GM21737 (cell line): ENCODE data around the gene MACROD2.

Experiments used
- ATAC-seq: cut with Tn5 transposase; IDR thresholded peaks from one replicate; pipeline ENCODE4 v1.9.1; 2021; ENCODE audit warnings: mild to moderate bottlenecking, moderate library complexity; ENCODE audit not compliant: unreplicated experiment

The MACROD2 gene

DNA sequence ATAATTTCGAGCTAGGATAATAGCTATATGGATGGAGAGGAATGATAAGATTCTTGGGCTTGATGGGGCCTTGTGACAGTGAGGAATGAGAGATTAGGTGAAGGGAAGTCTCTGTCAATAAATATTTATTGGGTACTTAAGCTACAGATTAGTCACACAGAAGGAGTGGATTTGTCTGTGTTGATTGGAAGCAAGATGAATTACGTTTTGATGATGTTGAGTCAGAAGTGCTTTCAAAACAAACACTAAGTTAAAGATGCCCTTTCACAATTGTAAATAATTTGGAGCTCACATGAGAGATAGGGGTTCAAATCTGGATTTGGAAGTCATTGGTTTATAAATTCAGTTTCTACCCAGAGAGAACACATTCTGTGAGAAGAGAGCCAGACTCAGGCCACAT lies 1743.7 kb downstream of the MACROD2 start:
- no peak for ATAC-seq

DNA sequence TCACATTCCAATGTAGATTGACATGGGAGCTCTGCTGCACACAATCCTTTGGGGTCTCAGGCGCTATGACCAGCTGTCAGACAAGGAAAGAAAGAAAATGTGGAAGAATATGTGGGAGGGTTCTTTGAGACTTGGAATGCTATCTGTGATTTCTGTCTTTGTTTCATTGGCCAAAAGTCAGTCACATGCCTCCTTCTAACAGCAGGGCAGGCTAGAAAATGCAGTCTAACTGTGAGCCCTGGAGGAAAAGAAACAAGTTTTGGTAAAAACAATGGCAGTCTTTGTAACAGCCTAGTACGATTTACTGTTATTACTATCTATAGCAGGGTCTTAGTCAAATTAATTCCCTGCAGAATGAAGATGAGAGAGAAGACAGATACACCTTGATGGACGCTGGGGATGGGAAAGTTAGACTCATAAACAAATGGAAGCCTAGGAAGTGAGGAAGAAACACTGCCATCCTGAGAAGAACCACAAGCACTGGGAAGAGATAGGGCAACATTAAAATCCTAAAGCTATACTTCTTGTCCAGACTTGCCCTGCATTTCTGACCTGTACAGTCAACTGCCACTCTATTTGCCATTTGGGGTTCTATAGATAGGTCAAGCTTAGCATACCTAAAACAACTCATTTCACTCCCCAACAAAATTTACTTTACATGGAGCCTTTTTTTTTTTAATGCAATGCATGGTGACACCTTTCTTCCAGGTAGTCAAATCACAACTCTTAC lies 1744.9 kb downstream of the MACROD2 start:
- no peak for ATAC-seq

DNA sequence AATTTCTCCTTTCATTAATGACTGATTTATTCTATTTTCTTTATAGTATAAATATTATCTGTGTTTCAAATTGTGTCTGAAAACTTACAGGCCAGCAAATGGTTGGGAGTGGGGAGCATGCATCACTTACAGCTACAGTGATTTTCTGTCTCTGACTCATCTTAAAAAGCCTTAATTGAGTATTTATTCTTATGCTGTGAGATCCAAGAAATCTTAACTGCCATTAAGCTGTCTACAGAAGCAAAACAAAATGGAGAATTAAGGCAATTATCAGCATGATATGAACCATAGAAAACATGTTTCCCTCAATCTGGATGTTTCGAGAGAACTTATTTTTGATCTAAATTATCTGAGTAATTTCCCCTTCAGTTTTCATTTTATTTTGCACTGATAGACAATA lies 1746.8 kb downstream of the MACROD2 start:
- no peak for ATAC-seq

DNA sequence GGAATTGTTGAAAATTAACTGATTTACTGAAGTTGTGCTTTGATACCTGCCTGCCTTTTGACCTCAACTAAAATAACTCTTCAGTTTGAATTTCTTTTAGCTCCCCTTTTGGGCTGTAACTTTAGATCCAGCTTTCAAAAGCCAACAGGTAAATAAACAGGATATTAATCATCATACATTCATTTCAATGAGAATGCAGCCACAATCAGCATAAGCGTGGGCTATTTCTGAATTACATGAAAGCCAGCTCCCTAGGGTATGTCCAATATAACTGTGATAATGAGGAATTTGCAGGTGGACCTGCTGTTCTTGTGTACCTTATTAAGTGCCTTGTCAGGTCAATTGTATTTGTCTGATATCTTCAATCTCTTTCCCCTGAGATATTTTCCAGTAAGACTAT lies 1747.3 kb downstream of the MACROD2 start:
- no peak for ATAC-seq

DNA sequence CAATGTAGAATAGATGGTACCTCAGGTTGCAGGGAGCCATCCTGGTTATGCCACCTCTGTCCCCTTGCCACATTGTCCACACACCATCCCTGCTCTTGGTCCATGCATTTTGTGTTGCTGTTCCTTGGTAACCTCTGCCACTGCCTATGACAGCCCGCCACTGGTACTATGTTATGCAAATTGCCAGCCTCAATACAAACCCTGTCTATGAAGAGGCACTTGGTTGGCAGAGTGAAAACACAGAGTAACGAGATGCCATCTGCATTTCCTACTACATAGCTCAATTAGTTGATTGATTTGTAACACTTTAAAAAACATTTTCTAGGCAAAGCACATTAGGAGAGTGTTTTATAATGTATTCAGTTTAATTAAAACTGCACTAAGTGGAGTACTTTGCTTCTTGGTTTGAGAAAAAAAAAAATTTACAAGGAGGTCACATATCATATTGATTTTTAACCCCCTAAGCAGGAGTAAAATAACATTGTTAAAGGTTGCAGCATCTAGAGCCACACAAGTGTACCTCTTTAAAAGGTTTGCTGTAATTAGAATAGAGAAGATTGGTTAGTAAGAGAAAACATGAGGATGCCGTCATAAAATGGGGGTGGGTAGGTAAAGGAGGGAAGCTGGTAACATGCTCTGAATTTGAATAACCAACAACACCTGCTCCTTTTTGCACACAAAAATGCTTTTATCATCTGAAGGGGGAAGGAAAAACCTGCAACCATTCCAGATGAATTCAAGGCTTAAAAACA lies 1760.9 kb downstream of the MACROD2 start:
- no peak for ATAC-seq

DNA sequence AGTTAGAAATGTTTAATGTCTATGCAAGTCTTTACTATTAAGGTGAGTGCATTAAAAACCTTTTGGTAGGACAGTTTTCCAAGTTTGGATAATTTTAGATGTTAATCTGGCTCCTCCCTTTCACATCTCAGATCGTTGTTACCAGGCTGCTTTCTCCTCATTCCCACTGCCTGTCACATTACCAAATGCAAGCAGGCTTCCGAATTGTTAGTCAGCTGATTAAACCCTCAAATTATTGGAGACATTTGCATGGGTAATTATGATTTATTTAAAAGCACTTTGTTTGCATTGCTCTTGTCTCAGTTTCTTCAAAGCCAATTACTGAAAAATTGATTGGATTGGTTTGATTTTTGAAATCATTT lies 1761.4 kb downstream of the MACROD2 start:
- no peak for ATAC-seq

DNA sequence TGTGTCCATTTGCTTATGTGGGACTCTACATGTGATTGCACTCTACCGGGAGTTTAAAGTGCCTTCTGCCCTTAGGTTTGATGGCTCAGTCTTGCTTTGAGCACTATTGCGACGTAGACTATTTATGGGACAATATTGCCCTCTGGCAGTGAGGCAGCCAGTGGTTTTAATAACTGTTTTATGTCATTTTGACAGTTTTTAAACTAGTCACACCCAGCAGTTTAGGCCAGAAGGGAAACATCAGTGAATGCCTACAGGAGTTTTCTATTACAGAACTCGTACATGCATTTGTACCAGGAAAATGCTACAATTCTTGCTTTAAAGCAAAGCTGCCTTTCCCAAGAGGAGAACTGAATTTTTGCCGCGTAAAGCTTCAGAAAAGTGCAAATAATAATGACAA lies 1764.3 kb downstream of the MACROD2 start:
- no peak for ATAC-seq

DNA sequence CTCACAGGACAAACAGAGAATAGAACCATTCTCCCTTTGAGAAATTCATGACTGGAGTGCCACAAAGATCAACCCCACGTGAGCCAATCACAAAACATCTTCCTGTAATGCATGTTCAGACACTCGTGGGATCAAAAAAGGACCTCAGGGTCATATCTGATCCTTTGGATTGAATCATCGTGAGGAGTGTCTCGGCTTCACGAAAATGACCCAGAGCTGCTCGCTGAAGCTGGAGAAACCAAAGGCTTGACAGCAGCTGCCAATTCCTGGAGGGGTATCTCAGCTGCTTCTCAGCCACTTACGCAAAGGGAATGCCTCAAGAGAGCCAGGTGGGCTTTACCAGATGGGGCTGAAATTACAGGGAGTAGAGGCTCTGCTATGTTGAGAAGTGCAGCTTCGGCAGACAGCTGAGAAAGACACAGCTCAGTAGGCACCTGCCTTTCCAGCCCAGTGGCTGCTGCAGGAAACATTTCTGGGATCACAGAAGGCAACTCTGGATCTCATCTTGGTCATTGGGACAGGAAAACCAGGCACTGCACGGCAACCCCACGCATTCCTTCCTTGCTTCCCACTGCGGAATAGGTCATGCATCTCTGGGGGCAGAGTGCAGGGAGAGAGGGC lies 1764.8 kb downstream of the MACROD2 start:
- no peak for ATAC-seq

DNA sequence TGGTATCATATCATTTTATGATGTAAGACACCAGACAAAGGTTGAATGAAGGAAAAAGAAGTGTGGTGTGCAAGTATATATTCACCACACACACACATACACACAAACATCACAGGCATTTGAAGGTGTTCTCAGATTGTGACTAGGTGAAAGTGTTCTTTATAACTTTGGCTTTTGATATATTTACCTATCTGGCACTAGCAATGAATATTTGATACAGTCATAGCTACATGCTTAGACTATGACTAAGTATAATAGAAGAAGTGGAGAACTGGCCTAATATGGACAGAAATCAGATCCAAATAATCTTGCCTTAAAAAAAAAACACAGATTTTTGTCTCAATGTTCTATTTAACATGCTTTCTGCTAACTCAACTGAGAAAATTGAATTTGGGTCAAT lies 1768.0 kb downstream of the MACROD2 start:
- no peak for ATAC-seq

DNA sequence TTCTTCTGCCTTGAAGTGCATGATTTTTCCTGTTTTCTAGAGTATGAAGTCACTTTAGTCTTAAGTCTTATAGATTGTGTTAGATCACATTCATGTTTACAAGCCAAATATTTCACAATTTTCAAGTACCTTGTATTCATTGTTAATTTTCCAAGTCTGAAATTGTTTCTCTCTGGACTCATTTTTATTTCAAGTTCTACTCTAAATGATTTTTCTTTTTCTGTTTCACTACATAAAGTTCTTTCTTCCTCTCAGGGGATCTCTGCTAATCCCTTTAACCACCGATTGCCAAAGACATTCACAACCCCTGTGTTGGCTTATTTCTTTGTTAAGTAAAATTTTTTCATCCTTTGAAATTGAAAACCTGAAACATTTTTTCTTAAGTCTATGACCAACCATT lies 1772.3 kb downstream of the MACROD2 start:
- ATAC-seq: no peak

DNA sequence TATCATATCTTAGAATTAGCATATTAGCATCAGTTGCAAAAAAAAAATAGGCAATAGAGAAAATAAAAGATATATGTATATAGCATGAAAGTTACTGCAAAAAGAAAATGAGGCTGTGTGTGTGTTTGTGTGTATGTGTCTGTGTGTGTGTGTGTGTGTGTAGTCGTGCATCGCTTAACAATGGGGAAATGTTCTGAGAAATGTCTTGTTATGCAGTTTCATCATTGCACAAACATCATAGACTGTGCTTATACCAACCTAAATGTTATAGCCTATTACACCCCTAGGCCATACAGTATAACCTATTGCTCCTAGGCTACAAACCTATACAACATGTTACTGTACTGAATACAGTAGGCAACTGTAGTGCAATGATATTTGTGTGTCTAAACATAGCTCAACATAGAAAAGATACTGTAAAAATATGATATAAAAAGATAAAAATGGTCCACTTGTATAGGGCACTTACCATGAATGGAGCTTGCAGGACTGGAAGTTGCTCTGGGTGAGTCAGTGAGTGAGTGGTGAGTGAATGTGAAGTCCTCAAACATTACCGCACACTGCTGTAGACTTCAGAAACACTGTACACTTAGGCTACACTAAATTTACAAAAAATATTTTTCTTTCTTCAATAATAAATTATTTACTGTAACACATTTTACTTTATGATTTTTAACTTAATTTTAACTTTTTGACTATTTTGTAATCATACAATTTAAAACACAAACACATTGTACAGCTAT lies 1772.9 kb downstream of the MACROD2 start:
- no peak for ATAC-seq

DNA sequence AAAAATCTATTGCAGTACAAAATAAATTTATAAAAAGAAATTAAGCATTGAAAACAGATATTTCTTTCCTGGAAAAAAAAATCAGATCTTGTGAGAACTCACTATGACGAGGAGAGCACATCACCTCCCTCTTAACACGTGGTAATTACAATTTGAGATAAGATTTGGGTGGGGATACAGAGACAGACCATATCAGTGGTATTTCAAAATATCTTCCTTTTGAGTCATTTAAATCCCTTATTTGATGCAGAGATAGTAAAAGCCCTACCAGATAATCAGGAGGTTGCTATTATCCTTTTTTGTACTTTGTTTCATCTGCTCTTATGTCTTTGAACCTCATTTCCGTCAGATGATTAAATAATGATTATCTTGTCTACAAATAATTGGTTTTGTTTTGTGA lies 1777.5 kb downstream of the MACROD2 start:
- no peak for ATAC-seq

DNA sequence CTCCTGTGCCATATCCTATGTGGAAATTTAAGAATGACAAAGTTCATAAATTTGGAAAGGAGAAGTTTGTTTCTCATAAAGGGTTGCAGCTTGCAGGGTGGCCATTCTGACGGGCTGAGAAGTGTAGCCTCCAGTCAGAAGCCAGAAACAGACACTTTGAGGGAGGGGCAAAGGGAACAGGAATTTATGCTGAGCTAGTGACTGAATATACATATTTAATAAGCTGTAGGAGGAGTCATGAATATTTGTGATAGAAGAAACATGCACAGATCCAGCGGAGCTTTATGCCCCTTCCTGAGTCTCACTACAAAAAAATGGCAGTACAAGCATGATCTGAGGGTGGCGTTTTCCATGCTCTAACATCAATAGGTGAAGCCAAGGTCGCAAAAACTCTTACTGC lies 1779.6 kb downstream of the MACROD2 start:
- no peak for ATAC-seq

DNA sequence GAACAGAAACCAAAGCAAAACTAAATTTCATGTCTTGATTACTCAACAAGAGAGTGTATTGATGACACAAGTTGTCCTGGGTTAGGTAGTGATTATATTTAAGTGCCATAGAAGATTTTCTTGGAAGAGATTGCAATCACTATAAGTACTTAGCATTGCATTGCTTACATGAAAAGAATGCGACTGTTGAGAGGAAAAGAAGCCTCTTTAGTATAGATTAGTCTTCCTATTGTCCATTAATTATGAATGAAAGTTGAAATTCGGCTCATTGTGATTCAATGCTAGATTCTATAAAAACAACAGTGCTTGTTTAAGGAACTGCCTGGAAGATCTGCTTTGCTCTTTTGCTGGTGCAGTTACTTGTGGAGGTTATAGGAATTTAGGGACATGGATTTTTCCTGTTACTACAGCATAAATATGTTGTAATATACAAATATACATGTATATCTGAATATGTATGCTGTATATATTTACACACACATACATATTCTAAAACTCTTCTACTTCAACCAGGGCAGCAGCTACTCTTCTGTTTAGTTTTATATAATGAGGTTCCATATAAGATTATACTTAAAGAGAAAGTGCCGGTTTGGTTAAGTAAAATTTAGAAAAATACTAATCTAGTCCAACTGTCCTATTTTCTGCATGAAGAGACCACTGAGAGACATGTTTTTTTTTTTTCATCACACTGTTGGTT lies 1781.6 kb downstream of the MACROD2 start:
- no peak for ATAC-seq

DNA sequence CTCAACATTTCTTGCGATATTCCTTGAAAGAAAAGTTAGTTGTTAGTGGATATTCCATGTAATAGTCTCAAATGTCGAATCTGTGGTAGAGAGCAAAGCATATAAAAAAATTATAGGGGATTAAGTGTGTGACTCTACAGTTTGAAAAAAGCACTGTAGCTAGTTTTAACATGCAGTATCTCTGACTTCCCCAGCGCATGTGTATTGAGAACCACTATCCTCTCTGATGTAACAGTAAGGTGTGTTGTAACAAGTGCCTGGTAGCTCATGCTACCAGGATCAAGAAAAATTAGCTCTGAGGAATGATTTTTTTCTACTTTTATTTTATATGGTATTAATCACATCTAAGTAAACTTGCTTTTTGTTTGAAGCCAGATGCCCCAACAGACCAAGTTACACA lies 1788.7 kb downstream of the MACROD2 start:
- no peak for ATAC-seq

DNA sequence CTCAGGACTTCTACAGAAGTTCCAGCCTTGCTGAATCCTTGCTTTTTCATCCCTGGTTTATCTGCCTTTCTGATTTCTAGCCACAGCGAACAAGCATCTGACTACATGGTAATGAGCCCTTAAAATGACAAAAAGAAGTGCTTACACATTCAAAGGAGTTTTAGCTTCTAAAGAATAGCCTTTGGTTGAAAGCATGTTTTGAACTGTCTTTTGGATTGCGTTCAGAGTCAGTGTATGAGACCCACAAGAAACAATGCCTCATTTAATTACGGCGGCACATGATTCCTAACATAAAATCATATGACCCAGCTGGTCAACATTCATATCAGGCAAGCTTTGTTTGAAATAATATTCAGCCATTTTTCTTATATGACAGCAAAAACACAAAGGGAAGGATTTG lies 1793.8 kb downstream of the MACROD2 start:
- ATAC-seq: no peak

DNA sequence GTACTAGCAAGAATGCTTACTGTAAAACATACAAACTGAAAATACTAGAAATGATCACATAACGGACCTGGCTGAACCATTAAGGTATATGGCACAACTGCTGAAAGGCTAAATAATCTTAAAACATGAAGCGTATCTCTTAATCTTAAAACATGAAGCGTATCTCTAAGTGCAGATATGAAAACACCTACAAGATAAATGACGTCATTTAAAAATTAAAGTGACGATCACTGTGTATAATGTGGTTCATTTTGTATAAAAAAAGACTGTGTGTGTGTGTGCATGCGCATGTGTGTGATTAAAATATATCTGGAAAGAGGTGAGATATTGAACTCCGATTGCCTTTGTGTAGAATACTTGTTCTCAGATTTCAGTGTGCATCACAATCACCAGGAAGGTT lies 1797.5 kb downstream of the MACROD2 start:
- no peak for ATAC-seq

DNA sequence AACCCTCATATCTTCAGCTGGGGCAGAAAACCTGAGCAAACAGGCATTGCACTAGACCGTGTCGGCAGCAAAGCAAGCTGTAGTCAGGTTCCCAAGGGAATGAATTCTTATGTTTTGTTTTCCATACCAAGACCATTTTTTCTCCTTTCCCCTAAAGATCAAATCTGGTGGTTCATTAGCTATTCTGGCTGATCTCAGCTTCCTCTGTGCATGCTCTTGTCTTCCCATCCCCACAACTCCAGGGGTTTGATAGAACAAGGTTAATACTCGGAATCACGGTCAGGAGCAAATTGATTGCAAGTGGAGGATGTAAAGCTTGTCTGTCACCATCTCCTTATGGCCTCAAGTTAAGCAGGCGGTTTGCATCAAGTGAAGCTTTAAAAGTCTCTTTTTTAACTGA lies 1799.1 kb downstream of the MACROD2 start:
- no peak for ATAC-seq

DNA sequence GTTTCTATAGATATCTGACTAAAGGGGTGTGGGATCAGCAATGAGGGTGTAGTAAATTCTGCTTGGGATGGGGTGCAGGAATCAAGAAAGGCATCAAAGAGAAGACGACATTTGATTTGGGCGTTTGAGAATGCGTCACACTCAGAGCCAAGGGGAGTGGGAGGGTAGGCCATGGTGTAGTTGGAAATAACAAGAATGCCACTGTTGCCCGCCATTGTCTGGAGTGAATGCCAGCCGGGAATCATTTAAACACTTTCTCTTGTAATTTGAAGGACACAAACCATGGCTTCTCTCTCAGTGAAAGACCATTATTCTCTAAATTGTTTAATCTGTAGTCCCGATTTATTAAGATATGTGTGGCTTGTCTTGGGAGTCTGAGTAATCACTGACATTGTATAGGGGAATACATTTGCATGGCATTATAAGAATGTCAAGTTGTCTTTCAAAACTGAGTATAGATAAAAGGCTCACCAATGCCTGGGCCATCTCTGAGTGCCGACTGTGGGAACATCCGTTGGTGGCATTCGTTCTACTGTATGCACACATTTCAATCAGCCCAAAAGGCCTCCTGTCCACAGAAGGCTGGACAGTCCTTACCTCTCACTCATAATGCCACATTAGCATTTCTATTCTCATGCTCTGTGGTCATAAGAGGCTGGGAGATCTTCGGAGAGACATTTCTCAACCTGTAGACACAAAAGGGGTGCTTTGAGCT lies 1800.1 kb downstream of the MACROD2 start:
- no peak for ATAC-seq

DNA sequence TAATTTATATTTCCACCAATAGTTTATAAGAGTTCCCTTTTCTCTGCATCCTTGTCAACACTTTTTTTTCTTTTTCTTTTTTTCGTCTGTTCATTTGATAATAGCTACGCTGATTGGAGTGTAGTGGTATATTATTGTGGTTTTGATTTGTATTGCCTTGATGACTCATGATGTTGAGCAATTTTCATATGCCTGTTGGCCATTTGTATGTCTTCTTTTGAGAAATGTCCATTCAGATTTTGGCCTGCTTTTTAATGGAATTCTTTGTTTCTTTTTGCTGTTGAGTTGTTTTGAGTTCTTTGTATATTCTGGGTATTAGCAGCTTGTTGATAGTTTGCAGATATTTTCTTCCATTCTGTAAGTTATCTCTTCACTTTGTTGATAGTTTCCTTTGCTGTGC lies 1804.6 kb downstream of the MACROD2 start:
- ATAC-seq: no peak
